ENCODE measurements around the gene ZNF558. TPM values are rescaled to one million over a fixed set of nuclear protein-coding genes. Genes with fewer than 3 reads are reported as not detected.

ZNF558 gene
- total and polyA plus RNA-seq, 2 of the 8 experiments (the other 6 are each of a cell fraction or from before 2014, with no cell fraction given) = 4.3 to 14.3 TPM

DNA sequence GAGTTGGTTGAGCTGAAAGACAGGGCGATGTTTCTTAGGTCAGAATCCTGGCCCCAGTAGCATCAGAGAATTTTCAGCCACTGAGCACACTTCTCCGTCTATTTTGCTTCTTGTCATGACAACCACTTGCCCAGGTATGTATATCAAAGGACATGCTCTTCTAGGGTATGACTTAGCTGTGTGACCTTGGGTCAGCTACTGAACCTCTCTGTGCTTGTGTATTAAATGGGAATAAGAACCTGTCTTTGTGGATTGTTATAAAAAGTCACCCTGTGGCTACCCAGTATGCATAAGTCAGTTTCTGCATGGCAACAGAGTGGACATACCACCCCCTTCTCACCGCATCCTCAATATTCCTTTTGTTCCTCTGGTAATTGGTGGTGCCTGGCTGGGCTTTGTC is 26.2 kb upstream of the ZNF558 start:
- peaks cover 47 to 71% of the 10 kb centered on the region in 2 experiments for H3K9me3 ChIP-seq (ENCODE audit: insufficient read depth in 2 of 2, low read depth in 1 of 2, low read length in 1 of 2)
- H2AK5ac ChIP-seq (ENCODE audit: low read depth, low read length) = no peak overlapping the region
- FAIRE-seq (no peak), DNase-seq (ENCODE audit: low read depth in 1 of 2, low spot score in 2 of 2) (no peak)
- no peaks in the 10 kb centered on the region for H4K20me1 ChIP-seq (replicated peaks in 1 of 2; ENCODE audit: control insufficient read depth in 1 of 2, insufficient read depth in 2 of 2, low read length in 2 of 2)
- H4K91ac ChIP-seq (replicated peaks; ENCODE audit: insufficient read length, low read length) = no peak overlapping the region
- no peak overlapping the region for H4K8ac ChIP-seq (ENCODE audit: extremely low read depth, insufficient read depth, low read length)
- no peak overlapping the region for H2BK120ac ChIP-seq (replicated peaks; ENCODE audit: low read depth, low read length)
- ChIA-PET POLR2A (ENCODE audit: partially characterized antibody) (no interaction called here), CTCF (ENCODE audit: partially characterized antibody) (no interaction called here)
- H3K27me3 ChIP-seq (replicated peaks in 1 of 4; ENCODE audit: control insufficient read depth in 3 of 4, extremely low read depth in 1 of 4, insufficient read depth in 3 of 4, low read length in 3 of 4) = no peaks in the 10 kb centered on the region
- no peak overlapping the region for H3K27ac ChIP-seq (ENCODE audit: low read depth, low read length)
- H2BK12ac ChIP-seq (ENCODE audit: low read depth, low read length) = no peak overlapping the region
- no peaks in the 10 kb centered on the region for H3K79me2 ChIP-seq (ENCODE audit: control insufficient read depth in 1 of 2, insufficient read depth in 2 of 2, low read length in 2 of 2)
- no peak overlapping the region for H3K4me3 ChIP-seq (ENCODE audit: extremely low read depth in 1 of 4, insufficient read depth in 2 of 4, low read depth in 3 of 4, low read length in 4 of 4)
- H3K14ac ChIP-seq (ENCODE audit: insufficient read length) = no peak overlapping the region
- H3K4me1 ChIP-seq (replicated peaks in 1 of 4; ENCODE audit: control insufficient read depth in 3 of 4, insufficient read depth in 4 of 4, low read length in 3 of 4) = no peaks in the 10 kb centered on the region
- H3K9ac ChIP-seq (replicated peaks in 1 of 4; ENCODE audit: extremely low read depth in 1 of 4, low read depth in 3 of 4, low read length in 3 of 4) = no peak overlapping the region
- no peak overlapping the region for H3K23ac ChIP-seq (ENCODE audit: insufficient read length)
- no peaks in the 10 kb centered on the region; the same call in 1 of the 2 replicates for H3K23me2 ChIP-seq (ENCODE audit: low read depth, low read length)
- no peak overlapping the region for H2BK5ac ChIP-seq (ENCODE audit: low read depth, low read length)
- no peaks in the 10 kb centered on the region for H3K79me1 ChIP-seq (ENCODE audit: low read depth, low read length)
- H3K36me3 ChIP-seq (ENCODE audit: control insufficient read depth in 2 of 4, insufficient read depth in 4 of 4, low read length in 3 of 4) = no peaks in the 10 kb centered on the region
- H3K18ac ChIP-seq (ENCODE audit: extremely low read depth, low read length) = no peak overlapping the region
- H4K5ac ChIP-seq (ENCODE audit: insufficient read length, low read depth, low read length) = no peak overlapping the region
- no peak overlapping the region for H3K4me2 ChIP-seq (ENCODE audit: insufficient read depth in 1 of 2, low read depth in 2 of 2, low read length in 2 of 2)
- WGBS, 2 experiments (ENCODE audit: extremely low coverage in 1 of 2, insufficient coverage in 1 of 2, insufficient read length in 1 of 2, insufficient replicate concordance in 2 of 2, low coverage in 1 of 2, low lambda C conversion rate in 2 of 2, missing lambda C conversion rate in 1 of 2) = 76% methylated on average over 3 of the region's 3 CpGs; no CpG with 5 or more reads in 1 of the 2 experiments
- no peak overlapping the region for H2AFZ ChIP-seq (ENCODE audit: low read length)
- H3K4ac ChIP-seq (replicated peaks; ENCODE audit: insufficient read length, low read depth, low read length) = no peak overlapping the region
- no peak overlapping the region for H2BK15ac ChIP-seq (ENCODE audit: low read length)
- no peak overlapping the region for H3K56ac ChIP-seq (replicated peaks; ENCODE audit: insufficient read length, low read depth, low read length)
- H2BK20ac ChIP-seq (ENCODE audit: low read length) = no peak overlapping the region
- no peak for TF ChIP-seq CTBP2 (IDR thresholded peaks at IDR 0.05; ENCODE audit: borderline replicate concordance, insufficient read depth, insufficient read length, low read length)
- TF ChIP-seq, protein P1, sequence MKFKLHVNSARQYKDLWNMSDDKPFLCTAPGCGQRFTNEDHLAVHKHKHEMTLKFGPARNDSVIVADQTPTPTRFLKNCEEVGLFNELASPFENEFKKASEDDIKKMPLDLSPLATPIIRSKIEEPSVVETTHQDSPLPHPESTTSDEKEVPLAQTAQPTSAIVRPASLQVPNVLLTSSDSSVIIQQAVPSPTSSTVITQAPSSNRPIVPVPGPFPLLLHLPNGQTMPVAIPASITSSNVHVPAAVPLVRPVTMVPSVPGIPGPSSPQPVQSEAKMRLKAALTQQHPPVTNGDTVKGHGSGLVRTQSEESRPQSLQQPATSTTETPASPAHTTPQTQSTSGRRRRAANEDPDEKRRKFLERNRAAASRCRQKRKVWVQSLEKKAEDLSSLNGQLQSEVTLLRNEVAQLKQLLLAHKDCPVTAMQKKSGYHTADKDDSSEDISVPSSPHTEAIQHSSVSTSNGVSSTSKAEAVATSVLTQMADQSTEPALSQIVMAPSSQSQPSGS (IDR thresholded peaks at IDR 0.05; ENCODE audit: low read length) = no peak
- no peak for TF ChIP-seq HDAC6 (IDR thresholded peaks at IDR 0.05; ENCODE audit: low read depth, low read length)
- TF ChIP-seq, protein P2, sequence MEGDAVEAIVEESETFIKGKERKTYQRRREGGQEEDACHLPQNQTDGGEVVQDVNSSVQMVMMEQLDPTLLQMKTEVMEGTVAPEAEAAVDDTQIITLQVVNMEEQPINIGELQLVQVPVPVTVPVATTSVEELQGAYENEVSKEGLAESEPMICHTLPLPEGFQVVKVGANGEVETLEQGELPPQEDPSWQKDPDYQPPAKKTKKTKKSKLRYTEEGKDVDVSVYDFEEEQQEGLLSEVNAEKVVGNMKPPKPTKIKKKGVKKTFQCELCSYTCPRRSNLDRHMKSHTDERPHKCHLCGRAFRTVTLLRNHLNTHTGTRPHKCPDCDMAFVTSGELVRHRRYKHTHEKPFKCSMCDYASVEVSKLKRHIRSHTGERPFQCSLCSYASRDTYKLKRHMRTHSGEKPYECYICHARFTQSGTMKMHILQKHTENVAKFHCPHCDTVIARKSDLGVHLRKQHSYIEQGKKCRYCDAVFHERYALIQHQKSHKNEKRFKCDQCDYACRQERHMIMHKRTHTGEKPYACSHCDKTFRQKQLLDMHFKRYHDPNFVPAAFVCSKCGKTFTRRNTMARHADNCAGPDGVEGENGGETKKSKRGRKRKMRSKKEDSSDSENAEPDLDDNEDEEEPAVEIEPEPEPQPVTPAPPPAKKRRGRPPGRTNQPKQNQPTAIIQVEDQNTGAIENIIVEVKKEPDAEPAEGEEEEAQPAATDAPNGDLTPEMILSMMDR (IDR thresholded peaks at IDR 0.05; ENCODE audit: control extremely low read depth in 1 of 3, insufficient read depth in 1 of 3, low read depth in 1 of 3, low read length in 3 of 3) = no peak
- no peak for TF ChIP-seq TEAD4 (IDR thresholded peaks at IDR 0.05; ENCODE audit: low read depth, low read length)
- no peak for TF ChIP-seq CREB1 (IDR thresholded peaks at IDR 0.05)
- no peak for TF ChIP-seq RAD21 (IDR thresholded peaks at IDR 0.05 in 1 of 2, conservative IDR thresholded peaks at IDR 0.05 in 1 of 2; ENCODE audit: low read depth in 2 of 2, low read length in 2 of 2)
- TF ChIP-seq FOSL1 (IDR thresholded peaks at IDR 0.05; ENCODE audit: insufficient read depth, low read depth, low read length) = no peak
- no peak for TF ChIP-seq SP1 (IDR thresholded peaks at IDR 0.05; ENCODE audit: low read depth, low read length)
- TF ChIP-seq EP300 (IDR thresholded peaks at IDR 0.05; ENCODE audit: borderline replicate concordance in 1 of 2, low read depth in 2 of 2, low read length in 2 of 2) = no peak
